ENCODE data around the gene BRD3.

DNA sequence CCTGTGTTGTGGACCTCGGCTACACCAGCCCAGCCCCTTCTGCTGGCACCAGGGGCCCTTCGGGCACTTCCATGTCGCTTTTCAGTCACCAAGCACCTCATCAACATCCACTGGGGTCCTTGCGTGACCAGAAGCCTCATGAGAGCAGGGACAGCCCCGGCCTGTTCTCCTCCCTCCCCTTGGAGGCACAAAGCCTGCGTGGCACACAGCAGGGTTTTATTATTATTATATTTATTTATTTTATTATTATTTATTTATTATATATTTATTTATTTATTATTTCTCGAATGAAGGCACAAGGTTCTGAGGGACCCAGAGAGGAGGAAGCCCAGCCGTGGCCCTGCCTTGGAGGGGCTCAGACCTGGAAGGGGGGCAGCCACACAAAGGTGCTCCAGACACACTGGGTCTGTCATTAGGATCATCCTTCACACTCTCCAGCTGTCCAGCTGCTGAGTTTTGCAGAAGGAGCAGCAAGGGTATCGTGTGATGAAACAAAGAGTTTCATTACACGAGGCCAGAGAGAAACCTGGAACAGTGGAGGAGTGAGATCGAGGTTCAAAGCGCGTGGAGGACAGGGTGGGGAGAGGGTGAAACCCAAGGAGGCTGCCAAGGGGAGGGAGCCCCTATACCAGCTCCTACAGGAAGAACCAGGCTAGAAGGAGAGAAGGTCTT lies 80.9 kb downstream of the BRD3 start:
- TF ChIP-seq POLR2A (IDR thresholded peaks at IDR 0.05; ENCODE audit: low read length) (no peak), GATA1 (IDR thresholded peaks at IDR 0.05; ENCODE audit: low read depth, low read length) (no peak)

All from erythroblast (primary cell).